GM12878 (cell line): Measurements from ENCODE around the gene NTM. TPM values are rescaled to one million over a fixed set of nuclear protein-coding genes. Genes with fewer than 3 reads are reported as not detected.

Experiments
- ATAC-seq: fragments of 200-7000 bp; cut with Tn5 transposase; 3 replicates; pipeline ENCODE4 v1.9.1; 2020; ENCODE audit warnings: mild to moderate bottlenecking, moderate library complexity
- BruUV-seq: library from RNA; stranded (reverse); fragments of 400-500 nt; replicated peaks from 2 replicates; lab custom pipeline; 2021; lab: Mats Ljungman, UMichigan
- CTCF ChIA-PET: fragments of 300-600 bp; sonication (Branson Sonifier 250); formaldehyde crosslinking; extraction: SDS; loops from one replicate; lab custom pipeline; 2021; ENCODE audit warnings: inconsistent platforms; lab: Yijun Ruan, JAX
- POLR2A ChIA-PET: fragments of 350-600 bp; formaldehyde crosslinking; extraction: SDS; loops from one replicate; lab custom pipeline; 2021; ENCODE audit warnings: inconsistent platforms; lab: Charles Lee
- RAD21 ChIA-PET: fragments of 300-600 bp; sonication (Branson Sonifier 250); formaldehyde crosslinking; loops from one replicate; lab custom pipeline; 2023; ENCODE audit warnings: antibody characterized with exemption; ENCODE audit not compliant: unreplicated experiment; lab: Charles Lee
- SMC1A ChIA-PET: fragments of 300-600 bp; sonication (Branson Sonifier 250); formaldehyde crosslinking; loops from one replicate; lab custom pipeline; 2023; ENCODE audit not compliant: unreplicated experiment, uncharacterized antibody; lab: Charles Lee
- DNase-seq: peaks from one replicate; pipeline ENCODE4 v3.0.0-alpha.2; 2011; ENCODE audit warnings: low read depth, low spot score
- FAIRE-seq: peaks from 3 replicates; lab custom pipeline; 2011; peaks lifted over from hg19 to GRCh38; lab: Jason Lieb, UNC
- H2AFZ ChIP-seq: 2 replicates; pipeline ENCODE4 v1.6.0; 2011; ENCODE audit warnings: low read depth, low read length, control low read depth; ENCODE audit not compliant: control insufficient read depth
- H3K27ac ChIP-seq: 2 replicates; pipeline ENCODE4 v1.5.1; 2011; ENCODE audit warnings: control low read depth; ENCODE audit not compliant: control insufficient read depth, insufficient read depth
- H3K27me3 ChIP-seq, 2 experiments: replicated peaks in 1 of 2; 2 replicates each; pipeline versions ENCODE4 v1.6.0 to v1.6.1; 2011; ENCODE audit warnings: low read length in 1 of 2; ENCODE audit not compliant: control insufficient read depth in 2 of 2, insufficient read depth in 2 of 2
- H3K36me3 ChIP-seq, 2 experiments: 2 replicates each; pipeline ENCODE4 v1.5.1; 2011; ENCODE audit warnings: low read length in 1 of 2; ENCODE audit not compliant: control insufficient read depth in 2 of 2, insufficient read depth in 2 of 2
- H3K4me1 ChIP-seq: 2 replicates; pipeline ENCODE4 v1.6.1; 2011; ENCODE audit warnings: mild to moderate bottlenecking, low read length, moderate library complexity, mixed read lengths; ENCODE audit not compliant: control insufficient read depth, insufficient read depth
- H3K4me2 ChIP-seq: 2 replicates; pipeline ENCODE4 v1.6.0; 2011; ENCODE audit warnings: control low read depth; ENCODE audit not compliant: control insufficient read depth, insufficient read depth
- H3K4me3 ChIP-seq: fragments of 200-600 bp; sonication (generic); 2 replicates; pipeline ENCODE4 v1.5.1; 2016
- H3K79me2 ChIP-seq: 2 replicates; pipeline ENCODE4 v1.6.0; 2011; ENCODE audit warnings: low read length; ENCODE audit not compliant: control insufficient read depth, insufficient read depth
- H3K9ac ChIP-seq: 2 replicates; pipeline ENCODE4 v1.8.0; 2011; ENCODE audit warnings: low read length, control low read depth, mixed read lengths; ENCODE audit not compliant: control insufficient read depth, insufficient read depth
- H3K9me3 ChIP-seq: replicated peaks from 3 replicates; pipeline ENCODE4 v1.5.1; 2011; ENCODE audit warnings: mild to moderate bottlenecking, low read length; ENCODE audit not compliant: control insufficient read depth, insufficient read depth
- H4K20me1 ChIP-seq: 2 replicates; pipeline ENCODE4 v1.6.0; 2011; ENCODE audit not compliant: control insufficient read depth, insufficient read depth
- BCL3 ChIP-seq: IDR thresholded peaks from 2 replicates; pipeline ENCODE4 v1.6.1; 2011; ENCODE audit warnings: borderline replicate concordance, low read depth, mild to moderate bottlenecking, moderate library complexity, low read length; ENCODE audit not compliant: insufficient read depth, poor library complexity, severe bottlenecking
- CBX3 ChIP-seq: fragments of 200-600 bp; sonication (generic); IDR thresholded peaks from 2 replicates; pipeline ENCODE4 v1.6.1; 2016; ENCODE audit warnings: low read depth, borderline replicate concordance
- CBX5 ChIP-seq: sonication (generic); IDR thresholded peaks from 2 replicates; pipeline ENCODE4 v1.6.1; 2016; ENCODE audit warnings: low read depth, moderate library complexity, mild to moderate bottlenecking, inconsistent platforms
- CEBPB ChIP-seq, 2 experiments: fragments of 150-350 bp in 1 of 2; IDR thresholded peaks; 2 replicates each; pipeline ENCODE4 v1.6.1; 2012 to 2014; ENCODE audit warnings: low read depth in 2 of 2, low read length in 2 of 2, borderline replicate concordance in 1 of 2, inconsistent platforms in 1 of 2
- ESRRA ChIP-seq: IDR thresholded peaks from 2 replicates; pipeline ENCODE4 v1.6.1; 2012; ENCODE audit warnings: mild to moderate bottlenecking, low read length, improper control_type of control experiment
- FOS ChIP-seq: IDR thresholded peaks from 3 replicates; pipeline ENCODE4 v1.6.1; 2011; ENCODE audit warnings: borderline replicate concordance; ENCODE audit not compliant: insufficient read length; ENCODE audit errors: extremely low read depth
- KLF5 ChIP-seq: fragments of 450-650 bp; IDR thresholded peaks from 2 replicates; pipeline ENCODE4 v1.6.1; 2014; ENCODE audit warnings: mild to moderate bottlenecking; ENCODE audit not compliant: partially characterized antibody
- MXI1 ChIP-seq: fragments of 150-350 bp; IDR thresholded peaks from 2 replicates; pipeline ENCODE4 v1.6.1; 2011; ENCODE audit warnings: low read depth, mild to moderate bottlenecking, inconsistent platforms, low read length, improper control_type of control experiment
- RBBP5 ChIP-seq: fragments of 200-600 bp; sonication (generic); conservative IDR thresholded peaks from 2 replicates; pipeline ENCODE4 v1.6.1; 2016
- RELA ChIP-seq: fragments of 450-650 bp; IDR thresholded peaks from 2 replicates; pipeline ENCODE4 v1.8.0; 2014; ENCODE audit warnings: borderline replicate concordance; ENCODE audit not compliant: partially characterized antibody
- SP1 ChIP-seq: IDR thresholded peaks from one replicate; pipeline ENCODE4 v1.6.1; 2011; ENCODE audit warnings: low read depth, low read length
- SPI1 ChIP-seq: IDR thresholded peaks from 2 replicates; pipeline ENCODE4 v1.6.1; 2011; ENCODE audit warnings: low read depth, mild to moderate bottlenecking, low read length, moderate library complexity, borderline replicate concordance; ENCODE audit not compliant: insufficient read depth
- TAF1 ChIP-seq: IDR thresholded peaks from 2 replicates; pipeline ENCODE4 v1.6.1; 2011; ENCODE audit warnings: mild to moderate bottlenecking, low read depth, low read length, borderline replicate concordance
- TCF7 ChIP-seq: IDR thresholded peaks from 2 replicates; pipeline ENCODE4 v1.6.1; 2014; ENCODE audit warnings: antibody characterized with exemption, borderline replicate concordance
- USF2 ChIP-seq: IDR thresholded peaks from 2 replicates; pipeline ENCODE4 v1.6.1; 2011; ENCODE audit warnings: low read depth, low read length, improper control_type of control experiment, borderline replicate concordance
- WGBS: methylation state at CpG from one replicate; pipeline ENCODE4 v1.1.6; 2016; ENCODE audit warnings: low lambda C conversion rate; ENCODE audit not compliant: insufficient replicate concordance, insufficient coverage; ENCODE audit errors: missing lambda C conversion rate; 5-methylcytosine and 5-hydroxymethylcytosine counted together
- in situ Hi-C: fragments of 300-500 bp; cut with MboI; formaldehyde crosslinking; loops from 9 replicates; pipeline ENCODE4 v1.14.3; 2018; ENCODE audit warnings: mixed read lengths
- intact Hi-C: fragments of 100-400 bp; cut with micrococcal nuclease; formaldehyde crosslinking; loops from one replicate; pipeline ENCODE4 v1.14.2; 2022; ENCODE audit not compliant: unreplicated experiment
- polyA plus RNA-seq, 11 experiments: library from polyadenylated mRNA; depleted of rRNA in 4 of 11; unstranded in 6 of 11; stranded (reverse) in 5 of 11; fragments of >200 nt; fragmentation: Nextera tagmentation in 4 of 11; fragmentation: Illumina TruSeq in 1 of 11; extraction: Ambion mirVana in 4 of 11; extraction: Trizol in 1 of 11; gene quantifications; 1 replicate in 1 of 11; 2 replicates in 10 of 11; pipeline versions ENCODE4 v1.2.1 to v1.2.3, GENCODE V29; 2011 to 2016; ENCODE audit warnings: inconsistent platforms in 2 of 11, missing spikeins in 2 of 11, low read depth in 1 of 11
- total RNA-seq, 4 experiments: library from RNA; depleted of rRNA in 3 of 4; stranded (reverse); fragments of >200 nt in 3 of 4; fragmentation: Illumina TruSeq in 1 of 4; extraction: Trizol in 1 of 4; gene quantifications; 2 replicates each; pipeline versions ENCODE4 v1.2.1 to v1.2.3, GENCODE V29; 2013 to 2021
- TF ChIP-seq, protein P1 (sequence below): fragments of 450-650 bp; IDR thresholded peaks from 2 replicates; pipeline ENCODE4 v1.6.1; 2017; ENCODE audit warnings: mild to moderate bottlenecking, low read depth, inconsistent platforms; ENCODE audit not compliant: poor library complexity, severe bottlenecking
- TF ChIP-seq, protein P2 (sequence below): IDR thresholded peaks from 2 replicates; pipeline ENCODE4 v1.6.1; 2012; ENCODE audit warnings: low read depth, low read length, improper control_type of control experiment
- TF ChIP-seq, protein P3 (sequence below): fragments of 150-350 bp; IDR thresholded peaks from 2 replicates; pipeline ENCODE4 v1.6.1; 2014; ENCODE audit warnings: mild to moderate bottlenecking, low read depth, low read length

The NTM gene
- total and polyA plus RNA-seq, 10 of the 15 experiments (the other 5 are each of a cell fraction or from before 2014, with no cell fraction given), result not detected

DNA sequence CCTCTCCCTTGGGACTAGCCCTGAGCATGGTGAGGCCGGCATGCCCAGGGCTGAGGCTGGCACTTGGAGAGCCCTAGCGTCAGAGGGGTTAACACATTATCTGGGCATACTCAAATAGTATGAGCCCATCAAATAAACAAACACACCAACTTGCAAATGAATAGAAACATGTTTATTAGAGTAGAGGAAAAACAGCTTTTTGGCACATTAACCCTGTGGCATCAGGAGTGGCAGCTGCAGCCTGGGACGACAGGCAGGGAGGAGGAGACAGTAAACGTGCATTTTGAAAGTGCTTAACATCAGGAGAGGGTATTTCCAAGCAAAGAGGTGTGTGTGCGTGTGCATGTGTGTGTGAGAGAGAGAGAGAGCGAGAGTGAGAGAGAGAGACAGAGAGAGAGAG is 684.9 kb downstream of the NTM start:
- no TSS peak for BruUV-seq
- Histone ChIP-seq H3K27ac (no peak overlapping the region), H3K4me3 (no peak overlapping the region), H3K79me2 (no peaks in the 10 kb centered on the region), H4K20me1 (no peaks in the 10 kb centered on the region), H3K9ac (no peak overlapping the region), H2AFZ (no peak overlapping the region), H3K27me3 (peaks cover 3% of the 10 kb centered on the region in 2 experiments; a peak in 3 of 4 replicates), H3K4me1 (no peaks in the 10 kb centered on the region), H3K36me3 (no peaks in the 10 kb centered on the region), H3K4me2 (no peak overlapping the region), H3K9me3 (no peaks in the 10 kb centered on the region)
- CTCF ChIA-PET, result interaction anchor here (1.1 kb wide), 1 partner anchor 12 kb away, joined by 3 read pairs; no protein-coding TSS in a partner anchor
- WGBS, result 10% methylated on average over 6 of the region's 6 CpGs
- in situ Hi-C loops, result no loop called here
- FAIRE-seq (no peak), ATAC-seq (no peak), DNase-seq (no peak)
- POLR2A ChIA-PET, result no interaction called here
- TF ChIP-seq, protein P1, sequence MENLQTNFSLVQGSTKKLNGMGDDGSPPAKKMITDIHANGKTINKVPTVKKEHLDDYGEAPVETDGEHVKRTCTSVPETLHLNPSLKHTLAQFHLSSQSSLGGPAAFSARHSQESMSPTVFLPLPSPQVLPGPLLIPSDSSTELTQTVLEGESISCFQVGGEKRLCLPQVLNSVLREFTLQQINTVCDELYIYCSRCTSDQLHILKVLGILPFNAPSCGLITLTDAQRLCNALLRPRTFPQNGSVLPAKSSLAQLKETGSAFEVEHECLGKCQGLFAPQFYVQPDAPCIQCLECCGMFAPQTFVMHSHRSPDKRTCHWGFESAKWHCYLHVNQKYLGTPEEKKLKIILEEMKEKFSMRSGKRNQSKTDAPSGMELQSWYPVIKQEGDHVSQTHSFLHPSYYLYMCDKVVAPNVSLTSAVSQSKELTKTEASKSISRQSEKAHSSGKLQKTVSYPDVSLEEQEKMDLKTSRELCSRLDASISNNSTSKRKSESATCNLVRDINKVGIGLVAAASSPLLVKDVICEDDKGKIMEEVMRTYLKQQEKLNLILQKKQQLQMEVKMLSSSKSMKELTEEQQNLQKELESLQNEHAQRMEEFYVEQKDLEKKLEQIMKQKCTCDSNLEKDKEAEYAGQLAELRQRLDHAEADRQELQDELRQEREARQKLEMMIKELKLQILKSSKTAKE, result no peak
- TF ChIP-seq SP1, result no peak
- TF ChIP-seq RBBP5, result no peak
- TF ChIP-seq TAF1, result no peak
- TF ChIP-seq TCF7, result no peak
- no peak for TF ChIP-seq KLF5
- TF ChIP-seq, protein P2, sequence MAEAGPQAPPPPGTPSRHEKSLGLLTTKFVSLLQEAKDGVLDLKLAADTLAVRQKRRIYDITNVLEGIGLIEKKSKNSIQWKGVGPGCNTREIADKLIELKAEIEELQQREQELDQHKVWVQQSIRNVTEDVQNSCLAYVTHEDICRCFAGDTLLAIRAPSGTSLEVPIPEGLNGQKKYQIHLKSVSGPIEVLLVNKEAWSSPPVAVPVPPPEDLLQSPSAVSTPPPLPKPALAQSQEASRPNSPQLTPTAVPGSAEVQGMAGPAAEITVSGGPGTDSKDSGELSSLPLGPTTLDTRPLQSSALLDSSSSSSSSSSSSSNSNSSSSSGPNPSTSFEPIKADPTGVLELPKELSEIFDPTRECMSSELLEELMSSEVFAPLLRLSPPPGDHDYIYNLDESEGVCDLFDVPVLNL, result no peak
- no peak for TF ChIP-seq ESRRA
- TF ChIP-seq MXI1, result no peak
- TF ChIP-seq CEBPB (IDR thresholded peaks at IDR 0.05; ENCODE audit: borderline replicate concordance in 1 of 2, low read depth in 2 of 2, low read length in 2 of 2), result no peak
- TF ChIP-seq USF2, result no peak
- no peak for TF ChIP-seq FOS
- no peak for TF ChIP-seq RELA
- TF ChIP-seq, protein P3, sequence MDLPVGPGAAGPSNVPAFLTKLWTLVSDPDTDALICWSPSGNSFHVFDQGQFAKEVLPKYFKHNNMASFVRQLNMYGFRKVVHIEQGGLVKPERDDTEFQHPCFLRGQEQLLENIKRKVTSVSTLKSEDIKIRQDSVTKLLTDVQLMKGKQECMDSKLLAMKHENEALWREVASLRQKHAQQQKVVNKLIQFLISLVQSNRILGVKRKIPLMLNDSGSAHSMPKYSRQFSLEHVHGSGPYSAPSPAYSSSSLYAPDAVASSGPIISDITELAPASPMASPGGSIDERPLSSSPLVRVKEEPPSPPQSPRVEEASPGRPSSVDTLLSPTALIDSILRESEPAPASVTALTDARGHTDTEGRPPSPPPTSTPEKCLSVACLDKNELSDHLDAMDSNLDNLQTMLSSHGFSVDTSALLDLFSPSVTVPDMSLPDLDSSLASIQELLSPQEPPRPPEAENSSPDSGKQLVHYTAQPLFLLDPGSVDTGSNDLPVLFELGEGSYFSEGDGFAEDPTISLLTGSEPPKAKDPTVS, result no peak
- no peak for TF ChIP-seq CBX5
- no peak for TF ChIP-seq BCL3
- no peak for TF ChIP-seq SPI1
- TF ChIP-seq CBX3, result no peak
- intact Hi-C loops, result no loop called here
- RAD21 ChIA-PET, result no interaction called here
- SMC1A ChIA-PET, result interaction anchor here (1.4 kb wide), 1 partner anchor 22 kb away, joined by 4 read pairs; no protein-coding TSS in a partner anchor
